IPS-15b (cell line): ENCODE results near the gene UBE2E1.

ENCODE experiments used
- H3K27me3 ChIP-seq: one replicate; pipeline ENCODE4 v1.6.1; 2013; ENCODE audit warnings: low read length; ENCODE audit not compliant: control insufficient read depth, insufficient read depth
- H3K36me3 ChIP-seq: one replicate; pipeline ENCODE4 v1.6.1; 2013; ENCODE audit warnings: low read length; ENCODE audit not compliant: control insufficient read depth, insufficient read depth
- H3K4me1 ChIP-seq: one replicate; pipeline ENCODE4 v1.6.1; 2013; ENCODE audit warnings: mild to moderate bottlenecking, low read length; ENCODE audit not compliant: control insufficient read depth, insufficient read depth
- H3K4me3 ChIP-seq: one replicate; pipeline ENCODE4 v1.5.1; 2013; ENCODE audit warnings: low read depth, low read length
- H3K9ac ChIP-seq: one replicate; pipeline ENCODE4 v1.6.1; 2013; ENCODE audit warnings: low read depth, mild to moderate bottlenecking, low read length
- H3K9me3 ChIP-seq: one replicate; pipeline ENCODE4 v1.6.1; 2013; ENCODE audit warnings: mild to moderate bottlenecking, low read length; ENCODE audit not compliant: control insufficient read depth, insufficient read depth

UBE2E1 gene

GRCh38 chr3:23811185-23811527, 5.4 kb downstream of the UBE2E1 start:
- Histone ChIP-seq H3K36me3 (no peaks in the 10 kb centered on the region), H3K9ac (peak overlapping the region; percentile 73), H3K4me1 (peaks cover 22% of the 10 kb centered on the region), H3K9me3 (no peaks in the 10 kb centered on the region), H3K27me3 (peaks cover 2% of the 10 kb centered on the region), H3K4me3 (peak overlapping the region; percentile 80)

- H3K9me3 ChIP-seq: no peaks in the 10 kb centered on the region
- H3K4me1 ChIP-seq: peaks cover 22% of the 10 kb centered on the region
- H3K27me3 ChIP-seq: peaks cover 2% of the 10 kb centered on the region
- H3K36me3 ChIP-seq: no peaks in the 10 kb centered on the region
- no peak overlapping the region for H3K4me3 ChIP-seq
- H3K9ac ChIP-seq: no peak overlapping the region
Observed at GRCh38 chr3:23811919-23812318, 6.2 kb downstream of the UBE2E1 start.

DNA sequence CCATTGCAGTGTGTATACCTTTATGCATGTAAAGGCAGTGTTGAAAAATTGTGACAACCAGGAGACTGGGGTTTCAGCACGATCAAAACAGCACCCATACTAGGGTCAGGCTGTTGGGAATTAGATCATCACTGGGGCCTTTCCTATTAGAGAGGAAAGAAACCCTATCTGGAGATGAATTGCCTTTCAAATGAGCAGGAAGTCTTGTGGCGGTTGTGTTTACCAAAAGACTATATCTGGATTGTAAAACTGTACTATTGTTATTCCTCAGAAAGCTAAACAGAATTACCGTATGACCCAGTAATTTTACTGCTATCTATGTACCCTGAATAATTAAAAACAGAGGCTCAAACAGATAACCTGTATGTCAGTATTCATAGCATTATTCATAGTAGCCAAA, 10.1 kb downstream of the UBE2E1 start:
- Histone ChIP-seq H3K4me1 (peaks cover 17% of the 10 kb centered on the region), H3K4me3 (no peak overlapping the region)

GRCh38 chr3:23816721-23817120, 11.0 kb downstream of the UBE2E1 start:
- no peak overlapping the region for H3K4me3 ChIP-seq
- no peak overlapping the region for H3K9ac ChIP-seq
- no peaks in the 10 kb centered on the region for H3K9me3 ChIP-seq
- H3K36me3 ChIP-seq: no peaks in the 10 kb centered on the region
- no peaks in the 10 kb centered on the region for H3K27me3 ChIP-seq
- H3K4me1 ChIP-seq: peaks cover 12% of the 10 kb centered on the region

More for the DNA sequence above, 10.1 kb downstream of the UBE2E1 start:
- Histone ChIP-seq H3K36me3 (no peaks in the 10 kb centered on the region), H3K27me3 (no peaks in the 10 kb centered on the region), H3K9ac (no peak overlapping the region), H3K9me3 (no peaks in the 10 kb centered on the region)

DNA sequence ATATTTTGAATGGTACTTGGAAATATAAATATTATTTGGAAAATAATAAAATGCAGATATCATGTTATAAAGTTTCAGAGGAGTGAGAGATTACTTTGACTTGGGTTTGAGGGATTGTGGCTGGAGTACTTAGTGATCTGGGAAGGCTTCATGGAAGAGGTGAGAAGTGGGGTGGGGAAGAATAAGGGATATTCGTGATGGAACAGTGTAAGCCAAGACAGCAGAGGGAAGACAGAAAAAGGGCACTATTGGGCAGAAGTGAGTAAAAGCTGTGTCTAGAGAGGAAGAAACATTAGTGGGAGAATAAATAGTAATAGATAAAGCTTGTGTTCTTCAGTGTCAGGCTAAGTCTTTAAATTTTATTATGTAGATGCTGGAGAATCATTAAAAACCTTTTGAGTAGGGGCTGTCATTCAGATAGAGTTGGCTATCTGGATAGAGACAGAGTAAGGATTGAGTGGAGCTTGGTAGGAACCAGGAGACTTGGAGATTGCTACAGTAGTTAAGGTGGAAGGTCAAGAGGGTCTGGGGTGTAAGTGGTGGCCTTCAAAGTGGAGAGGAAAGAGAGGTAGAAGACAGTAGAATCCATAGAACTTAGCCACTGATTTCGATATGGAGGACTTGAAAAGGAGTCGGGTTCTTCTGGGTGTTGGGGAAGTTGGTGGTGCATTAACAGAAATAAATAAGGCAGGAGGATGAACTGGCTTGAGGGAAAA, 11.9 kb downstream of the UBE2E1 start:
- Histone ChIP-seq H3K9me3 (no peaks in the 10 kb centered on the region), H3K36me3 (no peaks in the 10 kb centered on the region)

DNA sequence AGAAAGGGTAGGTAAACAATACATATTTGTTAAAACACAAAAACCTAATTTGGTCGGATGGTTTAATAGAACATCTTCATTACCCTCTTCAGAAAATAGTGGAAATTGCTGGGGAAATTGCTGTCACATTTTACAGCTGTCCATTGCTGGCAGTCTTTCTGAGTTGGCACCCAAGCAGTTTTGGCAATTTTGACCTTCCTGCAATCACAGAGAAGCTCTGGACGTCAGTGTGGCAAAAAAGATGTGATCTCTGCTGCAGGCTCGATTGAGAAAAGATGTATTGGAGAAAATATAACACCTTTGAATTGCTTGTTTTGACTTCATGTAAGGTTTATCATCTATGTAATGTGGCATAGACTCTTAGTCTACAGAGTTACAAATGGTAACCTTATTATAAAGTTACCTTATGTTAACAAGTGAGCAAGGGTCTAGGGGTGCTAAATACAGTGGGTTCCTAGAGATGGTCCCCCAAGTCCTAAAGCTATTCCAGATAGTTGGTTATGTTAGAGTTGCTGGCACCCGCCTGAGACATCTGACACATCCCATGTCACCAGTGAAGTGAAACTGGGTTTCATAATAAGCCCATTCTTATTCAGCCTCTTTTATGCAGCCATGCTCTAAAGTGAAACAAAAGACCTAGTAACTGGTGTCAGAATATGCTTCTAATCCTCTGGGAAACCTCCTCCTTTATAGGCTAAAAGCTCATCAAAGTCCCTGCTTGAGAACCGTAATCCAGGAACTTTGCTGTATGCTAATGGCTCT, 14.0 kb downstream of the UBE2E1 start:
- H3K9ac ChIP-seq: no peak overlapping the region
- no peak overlapping the region for H3K4me3 ChIP-seq
- H3K4me1 ChIP-seq: peaks cover 19% of the 10 kb centered on the region
- H3K27me3 ChIP-seq: no peaks in the 10 kb centered on the region
- no peaks in the 10 kb centered on the region for H3K9me3 ChIP-seq
- no peaks in the 10 kb centered on the region for H3K36me3 ChIP-seq

More for the DNA sequence above, 11.9 kb downstream of the UBE2E1 start:
- H3K4me3 ChIP-seq: no peak overlapping the region
- peaks cover 11% of the 10 kb centered on the region for H3K4me1 ChIP-seq
- no peaks in the 10 kb centered on the region for H3K27me3 ChIP-seq
- no peak overlapping the region for H3K9ac ChIP-seq

DNA sequence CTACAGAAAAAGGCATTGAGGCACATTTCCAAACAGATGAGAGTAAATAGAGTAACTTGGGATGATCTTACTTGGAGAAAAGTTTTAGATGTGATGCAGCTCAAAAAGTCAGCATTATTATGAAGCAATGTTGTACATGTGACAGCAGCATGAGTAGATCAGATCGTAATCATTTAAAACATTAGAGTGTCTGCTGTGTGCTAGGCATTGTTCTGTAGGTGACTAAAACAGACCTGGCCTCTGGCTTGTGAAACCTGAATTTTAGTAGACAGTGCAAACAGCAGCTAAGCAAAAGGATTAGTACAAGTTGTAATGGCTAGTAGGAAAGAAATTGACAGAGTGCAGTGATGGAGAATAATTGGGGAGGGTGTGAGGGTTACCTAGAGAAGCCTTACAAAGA, 15.1 kb downstream of the UBE2E1 start:
- peaks cover 19% of the 10 kb centered on the region for H3K4me1 ChIP-seq
- H3K27me3 ChIP-seq: no peaks in the 10 kb centered on the region
- H3K9me3 ChIP-seq: no peaks in the 10 kb centered on the region
- H3K4me3 ChIP-seq: no peak overlapping the region
- no peaks in the 10 kb centered on the region for H3K36me3 ChIP-seq
- H3K9ac ChIP-seq: no peak overlapping the region

- Histone ChIP-seq H3K4me1 (peaks cover 19% of the 10 kb centered on the region), H3K27me3 (no peaks in the 10 kb centered on the region), H3K9ac (no peak overlapping the region), H3K4me3 (no peak overlapping the region), H3K36me3 (no peaks in the 10 kb centered on the region), H3K9me3 (no peaks in the 10 kb centered on the region)
Observed at GRCh38 chr3:23821858-23822257, 16.1 kb downstream of the UBE2E1 start.

DNA sequence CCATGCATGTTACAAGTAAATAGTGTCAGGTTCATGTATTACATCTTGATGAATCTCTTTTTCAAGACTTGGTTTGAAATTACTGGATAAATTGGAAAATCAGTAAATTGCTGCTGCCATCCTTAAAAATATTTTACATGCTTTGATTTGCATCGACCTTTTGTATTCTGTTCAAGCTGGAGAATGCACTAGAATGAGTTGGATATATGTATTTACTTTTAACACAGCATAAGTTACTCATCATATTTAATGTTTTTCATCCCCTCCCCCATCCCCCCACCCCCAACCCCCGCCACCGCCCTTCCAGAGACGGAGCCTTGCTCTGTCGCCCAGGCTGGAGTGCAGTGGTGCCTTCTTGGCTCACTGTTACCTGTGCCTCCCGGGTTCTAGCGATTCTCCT, 16.8 kb downstream of the UBE2E1 start:
- peaks cover 19% of the 10 kb centered on the region for H3K4me1 ChIP-seq
- H3K36me3 ChIP-seq: no peaks in the 10 kb centered on the region
- H3K9ac ChIP-seq: no peak overlapping the region

GRCh38 chr3:23823620-23824019, 17.9 kb downstream of the UBE2E1 start:
- Histone ChIP-seq H3K36me3 (no peaks in the 10 kb centered on the region), H3K4me3 (no peak overlapping the region), H3K27me3 (no peaks in the 10 kb centered on the region), H3K9ac (no peak overlapping the region), H3K9me3 (no peaks in the 10 kb centered on the region), H3K4me1 (peaks cover 19% of the 10 kb centered on the region)

More for the DNA sequence above, 16.8 kb downstream of the UBE2E1 start:
- Histone ChIP-seq H3K27me3 (no peaks in the 10 kb centered on the region), H3K9me3 (no peaks in the 10 kb centered on the region), H3K4me3 (no peak overlapping the region)

DNA sequence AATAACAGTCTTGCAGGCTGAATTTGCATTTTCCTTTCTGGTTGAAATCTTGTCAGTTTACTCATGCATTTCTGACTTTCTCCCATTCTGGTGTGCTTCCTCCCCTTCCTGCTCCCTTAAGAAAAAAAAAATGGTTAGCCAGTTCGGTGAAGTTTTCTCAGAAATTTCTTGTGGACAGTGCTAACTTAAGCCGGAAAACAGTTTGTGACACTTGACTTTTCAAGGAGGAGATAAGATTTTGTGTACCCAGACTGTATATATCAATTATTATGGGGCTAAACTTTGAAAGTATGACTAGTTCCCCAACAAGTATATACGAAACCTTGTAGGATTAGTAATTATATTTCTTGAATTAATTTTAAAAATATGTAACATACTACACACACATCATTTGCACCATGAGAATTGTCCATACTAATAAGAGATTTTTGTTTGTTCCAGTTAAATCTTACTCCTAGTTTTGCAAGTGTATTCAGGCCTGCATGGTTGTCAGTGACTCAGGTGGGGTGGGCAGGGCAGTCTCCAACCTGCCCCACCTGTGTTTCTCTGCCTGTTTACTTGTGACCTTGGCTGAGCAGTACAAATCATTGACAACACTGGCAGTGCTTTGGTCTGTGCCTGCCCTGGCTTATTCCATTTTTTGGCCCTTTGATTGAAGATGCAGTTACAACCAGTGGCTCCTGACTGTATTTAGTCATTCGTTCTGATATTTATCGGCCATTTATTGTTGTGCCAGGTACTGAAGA, 19.1 kb downstream of the UBE2E1 start:
- H3K4me1 ChIP-seq: peaks cover 23% of the 10 kb centered on the region
- H3K27me3 ChIP-seq: no peaks in the 10 kb centered on the region
- H3K9ac ChIP-seq: no peak overlapping the region
- H3K4me3 ChIP-seq: no peak overlapping the region
- H3K36me3 ChIP-seq: no peaks in the 10 kb centered on the region
- no peaks in the 10 kb centered on the region for H3K9me3 ChIP-seq
